AG04450 (cell line): Measurements from ENCODE around the gene DEGS2. TPM values are rescaled to one million over a fixed set of nuclear protein-coding genes. Genes with fewer than 3 reads are reported as not detected.

Source experiments
- CTCF ChIA-PET: fragments of 300-600, 350-600 bp; formaldehyde crosslinking; extraction: SDS; loops from one replicate; lab custom pipeline; 2022; ENCODE audit warnings: antibody characterized with exemption, inconsistent platforms; lab: Charles Lee
- POLR2A ChIA-PET: fragments of 350-600 bp; formaldehyde crosslinking; extraction: SDS; loops from one replicate; lab custom pipeline; 2021; ENCODE audit warnings: antibody characterized with exemption, inconsistent platforms; lab: Yijun Ruan, JAX
- DNase-seq: peaks from one replicate; pipeline ENCODE4 v3.0.0-alpha.2; 2011; ENCODE audit warnings: low read depth, low spot score
- H3K27ac ChIP-seq: one replicate; pipeline ENCODE4 v1.5.1; 2012; ENCODE audit warnings: low read depth, low read length, control low read depth
- H3K27me3 ChIP-seq: one replicate; pipeline ENCODE4 v1.6.0; 2012; ENCODE audit warnings: low read length; ENCODE audit not compliant: control insufficient read depth, insufficient read depth
- H3K4me3 ChIP-seq: 2 replicates; pipeline ENCODE4 v1.5.1; 2011; ENCODE audit warnings: mild to moderate bottlenecking, low read depth, low read length, control low read depth
- H3K9me3 ChIP-seq: 2 replicates; pipeline ENCODE4 v1.5.1; 2012; ENCODE audit warnings: low read length; ENCODE audit not compliant: control insufficient read depth, insufficient read depth
- polyA plus RNA-seq: library from polyadenylated mRNA; depleted of rRNA; stranded (reverse); fragments of >200 nt; gene quantifications from 2 replicates; pipeline ENCODE4 v1.2.3, GENCODE V29; 2011
- TF ChIP-seq, protein P1 (sequence below): IDR thresholded peaks from 2 replicates; pipeline ENCODE4 v1.5.1; 2011; ENCODE audit warnings: low read depth, low read length, control low read depth, inconsistent platforms

DEGS2 gene
- polyA plus RNA-seq, 1 experiment: not detected

DNA sequence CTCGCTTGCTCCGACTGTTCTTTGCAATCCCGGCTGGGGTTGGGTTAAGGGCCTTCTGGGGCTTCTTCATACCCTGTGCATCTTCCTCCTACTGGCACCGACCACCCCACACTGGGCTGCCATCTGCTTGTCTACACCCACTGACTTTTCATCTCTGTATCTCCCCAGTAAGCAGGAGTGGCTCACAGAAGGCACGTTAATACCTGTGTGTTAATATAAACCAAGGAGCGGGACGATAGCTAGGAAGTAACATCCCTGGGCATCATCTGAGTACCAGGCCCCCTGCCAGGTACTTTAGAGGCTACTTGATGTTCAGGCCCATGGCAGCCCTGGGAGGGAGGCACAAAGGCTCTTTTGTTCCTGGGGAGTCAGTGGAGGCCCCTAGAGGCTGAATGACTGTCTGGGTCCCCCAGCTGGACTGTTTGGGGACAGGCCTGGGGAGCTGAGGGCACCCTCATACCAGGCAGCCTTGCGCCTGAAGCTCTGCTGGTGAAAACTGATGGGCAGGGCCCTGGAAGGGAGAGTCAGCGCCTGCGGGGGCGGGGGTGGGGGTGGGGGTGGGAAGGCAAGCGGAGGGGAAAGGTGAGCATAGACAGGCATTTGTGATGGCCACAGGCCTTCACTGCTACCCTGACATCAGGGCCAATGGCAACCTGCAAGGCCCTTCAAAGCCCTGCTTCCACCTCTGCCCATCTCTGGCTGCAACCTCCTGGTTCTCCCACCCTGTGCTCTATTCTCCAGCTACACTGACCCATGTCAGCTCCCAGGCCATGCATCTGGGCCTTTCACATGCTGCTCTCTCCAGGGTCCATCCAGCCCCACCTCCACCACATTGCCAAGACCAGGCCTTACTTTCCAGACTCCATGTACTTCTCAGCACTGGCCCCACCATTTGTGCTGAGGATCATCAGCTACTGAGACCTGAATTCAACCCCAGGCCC lies 34.2 kb upstream of the DEGS2 start:
- Histone ChIP-seq H3K4me3 (peak overlapping the region; percentile 58), H3K27me3 (no peaks in the 10 kb centered on the region), H3K27ac (no peak overlapping the region), H3K9me3 (no peaks in the 10 kb centered on the region)
- POLR2A ChIA-PET: interaction anchor here (0.6 to 1.0 kb wide), 5 partner anchors 10 to 223 kb away, joined by 3 read pairs; no protein-coding TSS in a partner anchor
- no peak for DNase-seq
- TF ChIP-seq, protein P1, sequence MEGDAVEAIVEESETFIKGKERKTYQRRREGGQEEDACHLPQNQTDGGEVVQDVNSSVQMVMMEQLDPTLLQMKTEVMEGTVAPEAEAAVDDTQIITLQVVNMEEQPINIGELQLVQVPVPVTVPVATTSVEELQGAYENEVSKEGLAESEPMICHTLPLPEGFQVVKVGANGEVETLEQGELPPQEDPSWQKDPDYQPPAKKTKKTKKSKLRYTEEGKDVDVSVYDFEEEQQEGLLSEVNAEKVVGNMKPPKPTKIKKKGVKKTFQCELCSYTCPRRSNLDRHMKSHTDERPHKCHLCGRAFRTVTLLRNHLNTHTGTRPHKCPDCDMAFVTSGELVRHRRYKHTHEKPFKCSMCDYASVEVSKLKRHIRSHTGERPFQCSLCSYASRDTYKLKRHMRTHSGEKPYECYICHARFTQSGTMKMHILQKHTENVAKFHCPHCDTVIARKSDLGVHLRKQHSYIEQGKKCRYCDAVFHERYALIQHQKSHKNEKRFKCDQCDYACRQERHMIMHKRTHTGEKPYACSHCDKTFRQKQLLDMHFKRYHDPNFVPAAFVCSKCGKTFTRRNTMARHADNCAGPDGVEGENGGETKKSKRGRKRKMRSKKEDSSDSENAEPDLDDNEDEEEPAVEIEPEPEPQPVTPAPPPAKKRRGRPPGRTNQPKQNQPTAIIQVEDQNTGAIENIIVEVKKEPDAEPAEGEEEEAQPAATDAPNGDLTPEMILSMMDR: no peak
- CTCF ChIA-PET: interaction anchor here (0.6 to 3.1 kb wide), 27 partner anchors 9 to 381 kb away, joined by 3 to 42 read pairs (median 3); no protein-coding TSS in a partner anchor

DNA sequence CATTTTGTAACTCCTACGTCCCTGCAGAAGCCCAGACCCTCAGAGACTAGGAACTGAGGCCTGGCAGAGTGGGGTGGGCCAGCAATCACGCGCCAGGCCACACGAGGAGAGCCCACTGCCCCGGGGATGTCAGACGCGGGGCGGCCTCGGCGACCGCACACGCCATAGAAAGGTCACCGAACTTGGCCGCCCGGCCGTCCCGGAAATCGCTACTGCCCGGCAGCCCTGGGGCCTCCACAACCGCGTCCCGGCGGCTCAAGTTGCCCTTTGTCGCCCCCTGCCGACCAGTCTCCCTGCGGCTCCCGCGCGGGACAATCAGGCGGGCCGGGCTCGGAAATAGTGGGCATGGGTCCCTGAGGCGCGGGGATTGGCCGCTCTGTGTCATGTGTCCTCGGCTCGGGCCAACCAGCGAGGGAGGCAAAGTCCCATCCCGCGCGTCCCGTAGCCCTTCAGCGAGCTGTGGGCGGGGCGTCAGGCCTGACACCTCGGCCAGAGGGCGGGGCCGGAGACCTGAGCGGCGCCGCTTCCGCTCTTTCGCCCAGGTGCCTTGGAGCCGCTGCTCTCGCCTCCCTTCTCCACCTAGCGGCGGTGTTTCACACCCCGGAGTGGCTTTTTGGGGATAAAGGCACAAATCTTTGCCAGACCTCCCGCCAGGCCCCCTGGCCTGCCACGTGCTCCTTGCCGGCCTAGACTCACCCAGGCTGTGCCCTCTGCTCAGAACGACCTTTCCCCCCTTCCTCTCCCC lies 33.4 kb upstream of the DEGS2 start:
- no peaks in the 10 kb centered on the region for H3K9me3 ChIP-seq
- peak overlapping the region; percentile 31 for H3K27ac ChIP-seq
- TF ChIP-seq, protein P1: peak; percentile 80
- DNase-seq: peak; percentile 88
- CTCF ChIA-PET: interaction anchor here (0.6 to 3.1 kb wide), 28 partner anchors 8 to 380 kb away, joined by 3 to 42 read pairs (median 3); no protein-coding TSS in a partner anchor
- H3K27me3 ChIP-seq: no peaks in the 10 kb centered on the region
- POLR2A ChIA-PET: interaction anchor here (0.6 to 1.0 kb wide), 5 partner anchors 9 to 222 kb away, joined by 3 to 7 read pairs (median 3); no protein-coding TSS in a partner anchor
- H3K4me3 ChIP-seq: peak overlapping the region; percentile 58

DNA sequence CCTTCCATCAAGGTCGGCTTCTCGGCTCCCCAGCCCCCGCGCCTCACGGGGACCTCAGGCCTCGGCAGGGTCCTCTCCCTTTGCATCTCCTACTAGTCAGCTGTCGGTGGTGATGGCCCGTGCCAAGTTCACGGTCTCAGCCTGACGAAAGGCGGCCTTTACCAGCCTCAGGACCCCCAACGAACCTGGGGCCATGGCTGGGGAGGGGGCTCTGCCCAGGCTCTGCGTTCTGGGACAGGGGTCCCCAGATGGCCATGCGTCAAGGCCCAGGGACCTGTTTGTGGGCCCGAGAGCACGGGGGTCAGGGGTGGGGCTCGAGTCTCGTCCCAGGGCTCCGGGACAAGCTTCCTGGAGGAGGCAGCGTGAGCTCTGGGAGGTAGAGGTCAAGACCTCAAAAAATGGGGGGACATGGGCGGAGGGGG lies 32.8 kb upstream of the DEGS2 start:
- Histone ChIP-seq H3K27me3 (no peaks in the 10 kb centered on the region), H3K4me3 (peak overlapping the region; percentile 52), H3K9me3 (no peaks in the 10 kb centered on the region), H3K27ac (peak overlapping the region; percentile 31)
- ChIA-PET POLR2A (interaction anchor here (0.6 to 1.0 kb wide), 4 partner anchors 29 to 221 kb away, joined by 3 to 7 read pairs (median 3); no protein-coding TSS in a partner anchor), CTCF (interaction anchor here (0.9 to 3.1 kb wide), 17 partner anchors 14 to 293 kb away, joined by 3 to 42 read pairs (median 4); no protein-coding TSS in a partner anchor)
- DNase-seq: no peak
- TF ChIP-seq, protein P1: no peak

DNA sequence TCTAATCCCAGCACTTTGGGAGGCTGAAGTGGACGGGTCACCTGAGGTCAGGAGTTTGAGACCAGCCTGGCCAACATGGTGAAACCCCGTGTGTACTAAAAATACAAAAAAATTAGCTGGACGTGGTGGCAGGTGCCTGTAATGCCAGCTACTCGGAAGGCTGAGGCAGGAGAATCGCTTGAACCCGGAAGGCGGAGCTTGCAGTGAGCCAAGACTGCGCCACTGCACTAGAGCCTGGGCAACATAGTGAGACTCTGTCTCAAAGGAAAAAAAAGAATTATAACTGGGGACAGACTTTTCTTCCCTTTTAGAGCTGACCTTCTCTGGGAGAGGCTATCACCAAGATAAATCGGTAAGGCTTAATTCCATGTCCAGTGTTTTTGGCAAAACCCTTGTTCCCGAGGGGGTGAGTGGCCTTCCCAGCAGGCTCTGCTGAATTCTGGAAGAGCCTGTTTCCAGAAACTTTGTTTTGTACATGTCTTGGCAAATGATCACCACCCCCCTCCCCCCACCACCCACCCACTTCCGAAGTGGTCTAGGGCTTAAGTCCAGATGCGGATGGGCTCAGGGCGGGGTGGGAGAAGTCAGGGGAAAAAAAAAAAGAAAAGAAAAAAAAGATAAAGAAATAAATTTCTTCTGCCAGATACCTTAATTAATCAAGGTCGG lies 32.3 kb upstream of the DEGS2 start:
- no peak overlapping the region for H3K27ac ChIP-seq
- DNase-seq: no peak
- CTCF ChIA-PET: interaction anchor here (0.6 to 3.1 kb wide), 8 partner anchors 15 to 256 kb away, joined by 3 to 42 read pairs (median 4); no protein-coding TSS in a partner anchor
- no peaks in the 10 kb centered on the region for H3K9me3 ChIP-seq
- POLR2A ChIA-PET: interaction anchor here (0.7 kb wide), 1 partner anchor 45 kb away, joined by 3 read pairs; no protein-coding TSS in a partner anchor
- no peak overlapping the region for H3K4me3 ChIP-seq
- H3K27me3 ChIP-seq: no peaks in the 10 kb centered on the region
- TF ChIP-seq, protein P1: no peak
